H9 (cell line): ENCODE results near the gene TACC2. TPM values are rescaled to one million over a fixed set of nuclear protein-coding genes. Genes with fewer than 3 reads are reported as not detected.

Experiments used
- DNase-seq: peaks from one replicate; pipeline ENCODE4 v3.0.0-alpha.2; 2017
- H2AFZ ChIP-seq: one replicate; pipeline ENCODE4 v1.6.1; 2013; ENCODE audit warnings: mild to moderate bottlenecking, low read length, control low read depth, moderate library complexity
- H2AK5ac ChIP-seq: 2 replicates; pipeline ENCODE4 v1.6.1; 2013; ENCODE audit warnings: low read length, control low read depth, mixed read lengths; ENCODE audit not compliant: insufficient read length
- H2BK120ac ChIP-seq: one replicate; pipeline ENCODE4 v1.6.1; 2013; ENCODE audit warnings: low read depth, mild to moderate bottlenecking, low read length, control low read depth, inconsistent platforms; ENCODE audit not compliant: poor library complexity, severe bottlenecking
- H2BK12ac ChIP-seq: 2 replicates; pipeline ENCODE4 v1.6.1; 2013; ENCODE audit warnings: low read length, control low read depth, mixed read lengths, low read depth; ENCODE audit not compliant: insufficient read length
- H2BK15ac ChIP-seq: 2 replicates; pipeline ENCODE4 v1.6.1; 2013; ENCODE audit warnings: low read depth, low read length, control low read depth
- H2BK20ac ChIP-seq: one replicate; pipeline ENCODE4 v1.6.1; 2013; ENCODE audit warnings: low read depth, mild to moderate bottlenecking, low read length, control low read depth, inconsistent platforms; ENCODE audit not compliant: poor library complexity, severe bottlenecking
- H2BK5ac ChIP-seq: 2 replicates; pipeline ENCODE4 v1.6.1; 2013; ENCODE audit warnings: low read length, control low read depth, mixed read lengths; ENCODE audit not compliant: insufficient read length
- H3K14ac ChIP-seq: 2 replicates; pipeline ENCODE4 v1.6.1; 2013; ENCODE audit warnings: low read length, control low read depth; ENCODE audit not compliant: insufficient read depth
- H3K18ac ChIP-seq: 2 replicates; pipeline ENCODE4 v1.6.1; 2013; ENCODE audit warnings: low read depth, mild to moderate bottlenecking, mixed read lengths, low read length, control low read depth; ENCODE audit not compliant: insufficient read length
- H3K23ac ChIP-seq: 2 replicates; pipeline ENCODE4 v1.6.1; 2013; ENCODE audit warnings: low read length, control low read depth, mixed read lengths, low read depth; ENCODE audit not compliant: insufficient read length
- H3K23me2 ChIP-seq: 2 replicates; pipeline ENCODE4 v1.6.1; 2013; ENCODE audit warnings: low read depth, mild to moderate bottlenecking, mixed read lengths, low read length, control low read depth; ENCODE audit not compliant: insufficient read length, poor library complexity, severe bottlenecking
- H3K27ac ChIP-seq: 2 replicates; pipeline ENCODE4 v1.5.1; 2013; ENCODE audit warnings: low read length, control low read depth, mixed read lengths, low read depth; ENCODE audit not compliant: insufficient read length
- H3K27me3 ChIP-seq: 2 replicates; pipeline ENCODE4 v1.6.1; 2013; ENCODE audit warnings: low read length, control low read depth, inconsistent platforms; ENCODE audit not compliant: insufficient read depth
- H3K4ac ChIP-seq: 2 replicates; pipeline ENCODE4 v1.6.1; 2013; ENCODE audit warnings: low read depth, mild to moderate bottlenecking, control low read depth, inconsistent platforms, low read length, moderate library complexity
- H3K4me1 ChIP-seq: 2 replicates; pipeline ENCODE4 v1.6.1; 2013; ENCODE audit warnings: low read length, control low read depth, inconsistent platforms; ENCODE audit not compliant: insufficient read depth
- H3K4me2 ChIP-seq: 2 replicates; pipeline ENCODE4 v1.6.1; 2013; ENCODE audit warnings: low read length, control low read depth, mixed read lengths; ENCODE audit not compliant: insufficient read length, insufficient read depth
- H3K56ac ChIP-seq: 2 replicates; pipeline ENCODE4 v1.6.1; 2013; ENCODE audit warnings: low read depth, mild to moderate bottlenecking, mixed read lengths, low read length, control low read depth; ENCODE audit not compliant: insufficient read length
- H3K79me1 ChIP-seq: 2 replicates; pipeline ENCODE4 v1.6.1; 2013; ENCODE audit warnings: low read depth, mild to moderate bottlenecking, moderate library complexity, low read length, control low read depth, inconsistent platforms; ENCODE audit not compliant: insufficient read depth, poor library complexity, severe bottlenecking
- H3K79me2 ChIP-seq: 2 replicates; pipeline ENCODE4 v1.6.1; 2013; ENCODE audit warnings: low read length, control low read depth, inconsistent platforms; ENCODE audit not compliant: insufficient read depth
- H3K9ac ChIP-seq: 2 replicates; pipeline ENCODE4 v1.6.1; 2013; ENCODE audit warnings: low read length, control low read depth, mixed read lengths; ENCODE audit not compliant: insufficient read length; ENCODE audit errors: extremely low read depth
- H3K9me3 ChIP-seq: one replicate; pipeline ENCODE4 v1.6.1; 2013; ENCODE audit warnings: low read depth, low read length, inconsistent platforms; ENCODE audit not compliant: control insufficient read depth
- H3T11ph ChIP-seq: one replicate; pipeline ENCODE4 v1.6.1; 2013; ENCODE audit warnings: mild to moderate bottlenecking, low read length, control low read depth, inconsistent platforms
- H4K20me1 ChIP-seq: one replicate; pipeline ENCODE4 v1.6.1; 2013; ENCODE audit not compliant: control insufficient read depth, insufficient read length, insufficient read depth
- H4K5ac ChIP-seq: 2 replicates; pipeline ENCODE4 v1.6.1; 2013; ENCODE audit warnings: low read depth, mild to moderate bottlenecking, mixed read lengths, low read length, control low read depth; ENCODE audit not compliant: insufficient read length
- H4K8ac ChIP-seq: replicated peaks from 2 replicates; pipeline ENCODE4 v1.6.1; 2013; ENCODE audit warnings: low read length, control low read depth, mixed read lengths, low read depth; ENCODE audit not compliant: insufficient read length
- H4K91ac ChIP-seq: 2 replicates; pipeline ENCODE4 v1.6.1; 2013; ENCODE audit warnings: low read depth, mild to moderate bottlenecking, moderate library complexity, mixed read lengths, low read length, control low read depth; ENCODE audit not compliant: insufficient read length
- H3K27ac Mint-ChIP-seq, 3 experiments: 2 replicates in 2 of 3; 3 replicates in 1 of 3; pipeline ENCODE4 v1.8.0; 2020 to 2021; ENCODE audit warnings: mixed read lengths in 3 of 3, mild to moderate bottlenecking in 1 of 3, moderate library complexity in 1 of 3
- H3K27me3 Mint-ChIP-seq: 2 replicates; pipeline ENCODE4 v1.8.0; 2021; ENCODE audit warnings: low read depth, mild to moderate bottlenecking, moderate library complexity, mixed read lengths
- H3K36me3 Mint-ChIP-seq, 3 experiments: 2 replicates in 2 of 3; 3 replicates in 1 of 3; pipeline ENCODE4 v1.8.0; 2020 to 2021; ENCODE audit warnings: low read depth in 3 of 3, mixed read lengths in 3 of 3; ENCODE audit not compliant: insufficient read depth in 1 of 3
- H3K4me1 Mint-ChIP-seq, 2 experiments: 2 replicates each; pipeline ENCODE4 v1.8.0; 2020; ENCODE audit warnings: mixed read lengths in 2 of 2
- H3K4me3 Mint-ChIP-seq, 2 experiments: 2 replicates in 1 of 2; 3 replicates in 1 of 2; pipeline ENCODE4 v1.8.0; 2020 to 2021; ENCODE audit warnings: mild to moderate bottlenecking in 2 of 2, mixed read lengths in 2 of 2, moderate library complexity in 1 of 2
- H3K9me3 Mint-ChIP-seq, 2 experiments: 2 replicates in 1 of 2; 3 replicates in 1 of 2; pipeline ENCODE4 v1.8.0; 2020; ENCODE audit warnings: mild to moderate bottlenecking in 2 of 2, mixed read lengths in 2 of 2, moderate library complexity in 1 of 2
- CTCF ChIP-seq: fragments of 200-600 bp; sonication (generic); conservative IDR thresholded peaks from 3 replicates; pipeline ENCODE4 v1.8.0; 2021; ENCODE audit warnings: antibody characterized with exemption, mild to moderate bottlenecking
- WGBS: extraction: QIAGEN DNeasy Blood & Tissue Kit; methylation state at CpG from one replicate; pipeline ENCODE4 v1.1.7; 2013; ENCODE audit warnings: missing lambda C conversion rate, low lambda C conversion rate, mixed read lengths; ENCODE audit not compliant: insufficient read length; ENCODE audit errors: extremely low coverage; 5-methylcytosine and 5-hydroxymethylcytosine counted together
- total RNA-seq: library from RNA; stranded (reverse); gene quantifications from 2 replicates; pipeline ENCODE4 v1.2.1, GENCODE V29; 2021

Gene TACC2
- total RNA-seq, 1 experiment from 2014 or later: 58.1 TPM

GRCh38 chr10:122060250-122060649 is 71.3 kb downstream of the TACC2 start:
- no peak for TF ChIP-seq CTCF
- Histone ChIP-seq H4K8ac (no peak overlapping the region), H3K23me2 (no peaks in the 10 kb centered on the region), H3K27ac (no peak overlapping the region), H2BK120ac (no peak overlapping the region), H3K79me2 (no peaks in the 10 kb centered on the region), H2AK5ac (no peak overlapping the region), H3K9me3 (no peaks in the 10 kb centered on the region), H3K23ac (no peak overlapping the region), H3K56ac (no peak overlapping the region), H2BK20ac (no peak overlapping the region), H2BK5ac (no peak overlapping the region), H2BK12ac (no peak overlapping the region), H3K14ac (no peak overlapping the region), H4K5ac (no peak overlapping the region), H3K4me1 (peaks cover 2% of the 10 kb centered on the region; the same call in 1 of the 2 replicates), H3K79me1 (no peaks in the 10 kb centered on the region), H2BK15ac (no peak overlapping the region), H3K9ac (no peak overlapping the region), H3K4ac (no peak overlapping the region), H4K20me1 (no peaks in the 10 kb centered on the region), H3K18ac (no peak overlapping the region), H4K91ac (no peak overlapping the region), H3T11ph (no peak overlapping the region), H3K4me2 (no peak overlapping the region), H2AFZ (no peak overlapping the region), H3K27me3 (no peaks in the 10 kb centered on the region)
- Mint-ChIP-seq H3K4me1 (peaks cover 18 to 25% of the 10 kb centered on the region in 2 experiments), H3K36me3 (peaks cover 0 to 1% (median 0%) of the 10 kb centered on the region in 3 experiments; a peak in 1 of 7 replicates), H3K9me3 (no peaks in the 10 kb centered on the region), H3K27ac (no peak overlapping the region), H3K4me3 (no peak overlapping the region), H3K27me3 (peaks cover 1% of the 10 kb centered on the region)
- no peak for DNase-seq
- no CpG with 5 or more reads among the region's 2 CpGs for WGBS
